IMR-90 (cell line): ENCODE data around the gene EML5. TPM values are rescaled to one million over a fixed set of nuclear protein-coding genes. Genes with fewer than 3 reads are reported as not detected.

ENCODE experiments used
- ATAC-seq: fragments of 200-7000 bp; cut with Tn5 transposase; 2 replicates; pipeline ENCODE4 v1.9.1; 2020; ENCODE audit warnings: low read depth, mild to moderate bottlenecking, moderate library complexity
- BruUV-seq: library from RNA; stranded (reverse); fragments of 400-500 nt; replicated peaks from 2 replicates; lab custom pipeline; 2021; lab: Mats Ljungman, UMichigan
- CTCF ChIA-PET: fragments of 300-600 bp; formaldehyde crosslinking; extraction: SDS; loops from one replicate; lab custom pipeline; 2021; ENCODE audit warnings: antibody characterized with exemption; lab: Yijun Ruan, JAX
- POLR2A ChIA-PET: fragments of 300-600 bp; sonication (Branson Sonifier 250); formaldehyde crosslinking; loops from one replicate; lab custom pipeline; 2022; ENCODE audit warnings: antibody characterized with exemption; ENCODE audit not compliant: unreplicated experiment; lab: Charles Lee
- DNase-seq: peaks from one replicate; pipeline ENCODE4 v3.0.0; 2013
- H2AFZ ChIP-seq: replicated peaks from 2 replicates; pipeline ENCODE3; 2013; ENCODE audit warnings: low read length, mild to moderate bottlenecking; ENCODE audit not compliant: poor library complexity
- H2AK5ac ChIP-seq: 2 replicates; pipeline ENCODE4 v1.6.1; 2013; ENCODE audit warnings: low read depth, low read length, inconsistent platforms
- H2AK9ac ChIP-seq: replicated peaks from 2 replicates; pipeline ENCODE3; 2013; ENCODE audit warnings: mild to moderate bottlenecking, low read depth, low read length, moderate library complexity; ENCODE audit not compliant: poor library complexity
- H2BK120ac ChIP-seq: 2 replicates; pipeline ENCODE4 v1.6.1; 2013; ENCODE audit warnings: low read depth, low read length, inconsistent platforms
- H2BK15ac ChIP-seq: 3 replicates; pipeline ENCODE4 v1.6.1; 2013; ENCODE audit warnings: low read depth, low read length, inconsistent platforms
- H2BK20ac ChIP-seq: 2 replicates; pipeline ENCODE4 v1.6.1; 2013; ENCODE audit warnings: low read depth, mild to moderate bottlenecking, inconsistent platforms, low read length, moderate library complexity
- H2BK5ac ChIP-seq: 2 replicates; pipeline ENCODE4 v1.6.1; 2013; ENCODE audit warnings: mild to moderate bottlenecking, low read depth, low read length, inconsistent platforms; ENCODE audit not compliant: poor library complexity, severe bottlenecking
- H3K14ac ChIP-seq: replicated peaks from 2 replicates; pipeline ENCODE4 v1.6.1; 2013; ENCODE audit warnings: low read depth, low read length, inconsistent platforms
- H3K18ac ChIP-seq: 2 replicates; pipeline ENCODE4 v1.6.1; 2013; ENCODE audit warnings: low read depth, low read length, control low read depth
- H3K23ac ChIP-seq: 2 replicates; pipeline ENCODE4 v1.6.1; 2013; ENCODE audit warnings: low read depth, low read length, inconsistent platforms
- H3K27ac ChIP-seq: 2 replicates; pipeline ENCODE4 v1.5.1; 2013; ENCODE audit warnings: mild to moderate bottlenecking, control low read depth, low read length; ENCODE audit not compliant: insufficient read depth
- H3K27me3 ChIP-seq: 2 replicates; pipeline ENCODE4 v1.6.1; 2013; ENCODE audit warnings: low read length; ENCODE audit not compliant: control insufficient read depth, insufficient read depth
- H3K36me3 ChIP-seq: 2 replicates; pipeline ENCODE4 v1.6.1; 2013; ENCODE audit warnings: low read length, mixed read lengths; ENCODE audit not compliant: control insufficient read depth, insufficient read depth
- H3K4ac ChIP-seq: 2 replicates; pipeline ENCODE4 v1.6.1; 2013; ENCODE audit warnings: low read depth, low read length, inconsistent platforms
- H3K4me1 ChIP-seq: 2 replicates; pipeline ENCODE4 v1.6.1; 2013; ENCODE audit warnings: low read length, mixed read lengths; ENCODE audit not compliant: control insufficient read depth, insufficient read depth
- H3K4me2 ChIP-seq: 2 replicates; pipeline ENCODE4 v1.6.1; 2013; ENCODE audit warnings: low read depth, mild to moderate bottlenecking, control low read depth, low read length, moderate library complexity
- H3K4me3 ChIP-seq: 2 replicates; pipeline ENCODE4 v1.5.1; 2013; ENCODE audit warnings: low read depth, mild to moderate bottlenecking, control low read depth, low read length, moderate library complexity; ENCODE audit not compliant: insufficient read depth
- H3K56ac ChIP-seq: 2 replicates; pipeline ENCODE4 v1.6.1; 2013; ENCODE audit warnings: low read length, inconsistent platforms; ENCODE audit not compliant: insufficient read depth; ENCODE audit errors: extremely low read depth
- H3K79me1 ChIP-seq, 2 experiments: 2 replicates each; pipeline ENCODE4 v1.6.1; 2013; ENCODE audit warnings: low read length in 2 of 2, inconsistent platforms in 1 of 2, low read depth in 1 of 2
- H3K9ac ChIP-seq: 2 replicates; pipeline ENCODE4 v1.6.1; 2013; ENCODE audit warnings: low read depth, low read length, control low read depth
- H3K9me1 ChIP-seq: 2 replicates; pipeline ENCODE4 v1.6.1; 2013; ENCODE audit warnings: low read length, inconsistent platforms; ENCODE audit not compliant: insufficient read depth
- H3K9me3 ChIP-seq: 2 replicates; pipeline ENCODE4 v1.6.1; 2013; ENCODE audit warnings: low read length; ENCODE audit not compliant: control insufficient read depth, insufficient read depth
- H4K20me1 ChIP-seq: 2 replicates; pipeline ENCODE4 v1.6.1; 2013; ENCODE audit warnings: low read length, inconsistent platforms; ENCODE audit not compliant: insufficient read depth
- H4K5ac ChIP-seq: 2 replicates; pipeline ENCODE4 v1.6.1; 2013; ENCODE audit warnings: mild to moderate bottlenecking, low read depth, low read length, control low read depth
- H4K8ac ChIP-seq, 2 experiments: 2 replicates each; pipeline ENCODE4 v1.6.1; 2013; ENCODE audit warnings: low read depth in 2 of 2, low read length in 2 of 2, control low read depth in 1 of 2, inconsistent platforms in 1 of 2
- H4K91ac ChIP-seq: 2 replicates; pipeline ENCODE4 v1.6.1; 2013; ENCODE audit warnings: low read depth, low read length, inconsistent platforms; ENCODE audit not compliant: insufficient read depth
- BHLHE40 ChIP-seq: fragments of 150-350 bp; IDR thresholded peaks from 2 replicates; pipeline ENCODE4 v1.6.1; 2016; ENCODE audit warnings: mild to moderate bottlenecking, low read depth, low read length
- CEBPB ChIP-seq: IDR thresholded peaks from 2 replicates; pipeline ENCODE4 v1.6.1; 2012; ENCODE audit warnings: low read depth, low read length, improper control_type of control experiment
- CHD1 ChIP-seq: IDR thresholded peaks from 2 replicates; pipeline ENCODE4 v1.6.1; 2012; ENCODE audit warnings: low read depth, low read length, improper control_type of control experiment
- CTCF ChIP-seq: conservative IDR thresholded peaks from 2 replicates; pipeline ENCODE4 v1.5.1; 2012; ENCODE audit warnings: mild to moderate bottlenecking, low read depth, low read length, improper control_type of control experiment
- ELK1 ChIP-seq: fragments of 150-350 bp; IDR thresholded peaks from 2 replicates; pipeline ENCODE4 v1.6.1; 2016; ENCODE audit warnings: low read depth, mild to moderate bottlenecking, low read length, moderate library complexity, borderline replicate concordance
- FOS ChIP-seq: fragments of 150-350 bp; IDR thresholded peaks from 2 replicates; pipeline ENCODE4 v1.6.1; 2016; ENCODE audit warnings: low read depth, low read length
- MAFK ChIP-seq: IDR thresholded peaks from 2 replicates; pipeline ENCODE4 v1.6.1; 2012; ENCODE audit warnings: low read depth, low read length, improper control_type of control experiment
- MAZ ChIP-seq: IDR thresholded peaks from 2 replicates; pipeline ENCODE4 v1.6.1; 2012; ENCODE audit warnings: low read depth, mild to moderate bottlenecking, low read length, improper control_type of control experiment, moderate library complexity, borderline replicate concordance
- MXI1 ChIP-seq: IDR thresholded peaks from 2 replicates; pipeline ENCODE4 v1.6.1; 2012; ENCODE audit warnings: low read depth, mild to moderate bottlenecking, low read length, moderate library complexity, borderline replicate concordance
- NFE2L2 ChIP-seq: fragments of 150-350 bp; IDR thresholded peaks from 2 replicates; pipeline ENCODE4 v1.6.1; 2016; ENCODE audit warnings: low read depth, mild to moderate bottlenecking, low read length
- POLR2A ChIP-seq: IDR thresholded peaks from 2 replicates; pipeline ENCODE4 v1.6.1; 2012; ENCODE audit warnings: mild to moderate bottlenecking, low read depth, low read length
- RAD21 ChIP-seq: IDR thresholded peaks from 2 replicates; pipeline ENCODE4 v1.6.1; 2012; ENCODE audit warnings: low read length, improper control_type of control experiment
- RFX5 ChIP-seq: IDR thresholded peaks from 2 replicates; pipeline ENCODE4 v1.8.0; 2012; ENCODE audit warnings: low read depth, mild to moderate bottlenecking, low read length, moderate library complexity
- SMC3 ChIP-seq: fragments of 150-350 bp; IDR thresholded peaks from 2 replicates; pipeline ENCODE4 v1.6.1; 2016; ENCODE audit warnings: low read depth, mild to moderate bottlenecking, antibody characterized with exemption, low read length, moderate library complexity
- USF2 ChIP-seq: fragments of 150-350 bp; IDR thresholded peaks from 2 replicates; pipeline ENCODE4 v1.6.1; 2017; ENCODE audit warnings: mild to moderate bottlenecking, antibody characterized with exemption, low read length, low read depth
- WGBS, 2 experiments: methylation state at CpG; one replicate each; pipeline versions ENCODE4 v1.1.5 to v1.1.7; 2013; ENCODE audit warnings: missing lambda C conversion rate in 2 of 2; ENCODE audit not compliant: insufficient read length in 1 of 2; ENCODE audit errors: extremely low coverage in 2 of 2; 5-methylcytosine and 5-hydroxymethylcytosine counted together
- dilution Hi-C: fragments of 300-500 bp; cut with HindIII; formaldehyde crosslinking; loops from one replicate; pipeline ENCODE4 v1.14.3; 2018; ENCODE audit warnings: low sequenced_read_pairs; ENCODE audit not compliant: unreplicated experiment
- in situ Hi-C: fragments of 300-500 bp; cut with MboI; formaldehyde crosslinking; loops from 3 replicates; pipeline ENCODE4 v1.14.3; 2019; ENCODE audit warnings: low sequenced_read_pairs, inconsistent platforms, mixed read lengths
- intact Hi-C: fragments of 100-400 bp; cut with micrococcal nuclease; formaldehyde crosslinking; loops from 2 replicates; pipeline ENCODE4 v1.10.0; 2022
- polyA plus RNA-seq, 3 experiments: library from polyadenylated mRNA; depleted of rRNA; stranded (reverse); fragments of >200 nt; gene quantifications; 2 replicates each; pipeline ENCODE4 v1.2.3, GENCODE V29; 2012; ENCODE audit warnings: low replicate concordance in 1 of 3
- total RNA-seq: library from RNA; depleted of rRNA; stranded (reverse); fragments of >200 nt; gene quantifications from 2 replicates; pipeline ENCODE4 v1.2.3, GENCODE V29; 2012

Gene EML5
- total and polyA plus RNA-seq, 2 of the 4 experiments (the other 2 are of a cell fraction): 8.1 to 22.2 TPM

GRCh38 chr14:88599326-88599725 is 193.4 kb downstream of the EML5 start:
- Histone ChIP-seq H3K4me3 (no peak overlapping the region), H2BK20ac (no peak overlapping the region), H4K20me1 (peaks cover 4% of the 10 kb centered on the region; the same call in 1 of the 2 replicates), H3K9ac (no peak overlapping the region), H4K91ac (no peak overlapping the region), H3K4me1 (no peaks in the 10 kb centered on the region; the same call in 1 of the 2 replicates), H4K8ac (no peak overlapping the region), H3K4me2 (no peak overlapping the region), H2BK15ac (no peak overlapping the region), H3K4ac (no peak overlapping the region), H3K23ac (no peak overlapping the region), H2BK120ac (no peak overlapping the region), H3K79me1 (peaks cover 13 to 41% of the 10 kb centered on the region in 2 experiments; a peak in 3 of 4 replicates), H3K14ac (no peak overlapping the region), H2AK9ac (no peak overlapping the region), H3K18ac (no peak overlapping the region), H3K56ac (no peak overlapping the region), H2AK5ac (no peak overlapping the region), H3K9me1 (peaks cover 5% of the 10 kb centered on the region; the same call in 1 of the 2 replicates), H3K27me3 (no peaks in the 10 kb centered on the region), H2AFZ (no peak overlapping the region), H3K27ac (no peak overlapping the region), H4K5ac (no peak overlapping the region), H2BK5ac (no peak overlapping the region), H3K9me3 (no peaks in the 10 kb centered on the region), H3K36me3 (peaks cover 52% of the 10 kb centered on the region)
- ChIA-PET POLR2A (no interaction called here), CTCF (no interaction called here)
- dilution Hi-C loops (no loop called here), intact Hi-C loops (no loop called here), in situ Hi-C loops (no loop called here)
- ATAC-seq: no peak
- BruUV-seq: no TSS peak
- no peak for DNase-seq
- TF ChIP-seq RAD21 (no peak), FOS (no peak), CEBPB (no peak), MAZ (no peak), BHLHE40 (no peak), RFX5 (no peak), NFE2L2 (no peak), POLR2A (no peak), MAFK (no peak), MXI1 (no peak), CTCF (no peak), USF2 (no peak), CHD1 (no peak), ELK1 (no peak), SMC3 (no peak)
- 95% methylated on average over 6 of the region's 8 CpGs; no CpG with 5 or more reads in 1 of the 2 experiments for WGBS, 2 experiments
